GM23248 (cell line): ENCODE results near the gene TPR. TPM values are rescaled to one million over a fixed set of nuclear protein-coding genes. Genes with fewer than 3 reads are reported as not detected.

Source experiments
- DNase-seq: peaks from one replicate; pipeline ENCODE4 v3.0.0-alpha.2; 2015
- H2AFZ ChIP-seq: fragments of 200-600 bp; sonication (generic); 2 replicates; pipeline ENCODE4 v1.6.1; 2016; ENCODE audit warnings: antibody characterized with exemption
- H3F3A ChIP-seq: fragments of 200-600 bp; sonication (generic); 2 replicates; pipeline ENCODE4 v1.6.1; 2016; ENCODE audit warnings: mild to moderate bottlenecking, antibody characterized with exemption, mixed run types; ENCODE audit not compliant: insufficient read depth
- H3K27ac ChIP-seq: fragments of 200-600 bp; sonication (generic); 2 replicates; pipeline ENCODE4 v1.5.1; 2016; ENCODE audit warnings: mild to moderate bottlenecking
- H3K27me3 ChIP-seq: fragments of 200-600 bp; sonication (generic); replicated peaks from 2 replicates; pipeline ENCODE4 v1.6.1; 2016; ENCODE audit warnings: mild to moderate bottlenecking; ENCODE audit not compliant: insufficient read depth
- H3K36me3 ChIP-seq: fragments of 200-600 bp; sonication (generic); 2 replicates; pipeline ENCODE4 v1.6.1; 2016; ENCODE audit warnings: low read depth, mild to moderate bottlenecking
- H3K4me1 ChIP-seq: fragments of 200-600 bp; sonication (generic); 2 replicates; pipeline ENCODE4 v1.6.1; 2016; ENCODE audit warnings: mild to moderate bottlenecking; ENCODE audit not compliant: insufficient read depth
- H3K4me2 ChIP-seq: fragments of 200-600 bp; sonication (generic); one replicate; pipeline ENCODE4 v1.6.1; 2016; ENCODE audit warnings: mild to moderate bottlenecking; ENCODE audit not compliant: unreplicated experiment
- H3K4me3 ChIP-seq: fragments of 200-600 bp; sonication (generic); 2 replicates; pipeline ENCODE4 v1.5.1; 2016; ENCODE audit warnings: mild to moderate bottlenecking
- H3K79me2 ChIP-seq: fragments of 200-600 bp; sonication (generic); 2 replicates; pipeline ENCODE4 v1.6.1; 2016; ENCODE audit warnings: mild to moderate bottlenecking; ENCODE audit not compliant: insufficient read depth
- H3K9ac ChIP-seq: fragments of 200-600 bp; sonication (generic); 2 replicates; pipeline ENCODE4 v1.6.1; 2016; ENCODE audit warnings: mild to moderate bottlenecking
- H3K9me2 ChIP-seq: fragments of 200-600 bp; sonication (generic); 2 replicates; pipeline ENCODE4 v1.6.1; 2016; ENCODE audit warnings: mixed run types, mild to moderate bottlenecking, moderate library complexity; ENCODE audit not compliant: insufficient read depth
- H3K9me3 ChIP-seq: fragments of 200-600 bp; sonication (generic); one replicate; pipeline ENCODE4 v1.6.1; 2017; ENCODE audit warnings: low read depth
- H4K20me1 ChIP-seq: fragments of 200-600 bp; sonication (generic); 2 replicates; pipeline ENCODE4 v1.6.0; 2016; ENCODE audit not compliant: insufficient read depth
- EZH2 ChIP-seq: fragments of 200-600 bp; sonication (generic); IDR thresholded peaks from 2 replicates; pipeline ENCODE4 v1.6.1; 2018; ENCODE audit warnings: antibody characterized with exemption, mild to moderate bottlenecking; ENCODE audit not compliant: insufficient read depth, poor library complexity, severe bottlenecking
- EZH2phosphoT487 ChIP-seq: fragments of 200-600 bp; sonication (generic); IDR thresholded peaks from 2 replicates; pipeline ENCODE4 v1.6.1; 2018; ENCODE audit warnings: antibody characterized with exemption, moderate library complexity, mild to moderate bottlenecking, low read depth; ENCODE audit not compliant: insufficient read depth
- WGBS, 2 experiments: methylation state at CpG; one replicate each; pipeline ENCODE4 v1.1.6; 2015 to 2017; ENCODE audit warnings: low lambda C conversion rate in 2 of 2, low coverage in 1 of 2; ENCODE audit errors: missing lambda C conversion rate in 2 of 2; 5-methylcytosine and 5-hydroxymethylcytosine counted together
- in situ Hi-C: fragments of 300-500 bp; cut with MboI; formaldehyde crosslinking; loops from 2 replicates; pipeline ENCODE4 v1.15.0; 2020
- polyA plus RNA-seq: library from polyadenylated mRNA; unstranded; fragments of >200 nt; fragmentation: Nextera tagmentation; extraction: Ambion mirVana; gene quantifications from 2 replicates; pipeline ENCODE4 v1.2.1, GENCODE V29; 2016
- total RNA-seq: library from RNA; depleted of rRNA; stranded (reverse); fragments of >200 nt; shearing (Covaris generic); gene quantifications from 2 replicates; pipeline ENCODE4 v1.2.3, GENCODE V29; 2014; rRNA removed

TPR gene
- 35.5 and 46.2 TPM in 2 replicates for total RNA-seq
- polyA plus RNA-seq, result 86.6 and 98.2 TPM in 2 replicates

DNA sequence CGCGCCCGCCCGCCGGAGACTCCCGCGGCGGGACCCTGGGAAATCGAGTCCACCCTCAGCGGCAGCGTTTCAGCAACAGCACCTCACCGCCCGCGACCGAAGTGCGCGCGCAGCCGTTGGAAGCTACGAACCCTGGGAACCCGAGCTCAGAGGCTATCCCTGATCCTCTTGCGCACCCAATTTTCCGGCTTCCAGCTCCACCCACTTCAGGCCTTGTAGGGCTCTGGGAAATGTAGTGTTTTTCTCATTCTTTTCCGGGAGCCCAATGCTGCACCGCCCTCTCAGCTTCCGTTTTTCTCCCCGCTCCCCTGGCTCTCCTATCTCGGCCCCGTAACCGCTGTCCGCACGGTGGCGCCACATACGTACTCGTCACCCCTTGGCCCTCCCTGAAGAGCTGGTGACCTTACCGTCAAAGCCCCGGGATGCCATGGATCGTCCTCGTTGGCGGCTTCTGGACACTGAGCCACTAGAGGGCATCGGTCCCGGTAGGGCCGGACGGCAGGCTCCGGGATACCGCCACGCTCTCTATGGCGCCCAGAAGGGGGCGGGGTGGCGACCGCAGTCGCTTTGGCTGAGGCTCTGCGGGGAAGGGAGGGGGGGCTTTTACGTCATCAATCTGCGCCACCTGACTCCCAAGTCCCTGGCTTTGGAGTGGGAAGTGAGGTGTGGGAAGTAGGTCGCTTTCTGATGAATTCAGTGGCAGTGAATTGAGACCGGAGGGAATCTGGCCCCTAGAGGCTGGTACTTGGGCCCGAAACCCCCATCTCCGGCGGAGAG is at the start of gene TPR, which contains the start of gene ODR4:
Gene TPR (minus strand): TSS at position 102 of the 777 bp plus-strand sequence. CDS start 225 bp downstream, outside the sequence.
Gene ODR4 (plus strand): TSS at position 687 of the 777 bp plus-strand sequence. CDS start 3,948 bp downstream, outside the sequence.
- 1% methylated on average over 46 to 54 of the region's 60 CpGs for WGBS, 2 experiments
- Histone ChIP-seq H2AFZ (peak within 1 kb of the TSS; percentile 90), H3K36me3 (peaks cover 26% of the 10 kb centered on the region), H4K20me1 (peaks cover 9% of the 10 kb centered on the region), H3K9me3 (no peaks in the 10 kb centered on the region), H3K27ac (peak within 1 kb of the TSS; percentile 99), H3K9ac (peak within 1 kb of the TSS; percentile 95), H3K4me2 (peak within 1 kb of the TSS; percentile 98), H3K79me2 (peaks cover 92% of the 10 kb centered on the region), H3K27me3 (no peaks in the 10 kb centered on the region), H3K9me2 (no peaks in the 10 kb centered on the region), H3K4me3 (peak within 1 kb of the TSS; percentile 86), H3K4me1 (peaks cover 26% of the 10 kb centered on the region), H3F3A (peaks cover 8% of the 10 kb centered on the region; the same call in 1 of the 2 replicates)
- in situ Hi-C loops, result no loop called here
- peak; percentile 99 for DNase-seq
- TF ChIP-seq EZH2 (no peak), EZH2phosphoT487 (no peak)

DNA sequence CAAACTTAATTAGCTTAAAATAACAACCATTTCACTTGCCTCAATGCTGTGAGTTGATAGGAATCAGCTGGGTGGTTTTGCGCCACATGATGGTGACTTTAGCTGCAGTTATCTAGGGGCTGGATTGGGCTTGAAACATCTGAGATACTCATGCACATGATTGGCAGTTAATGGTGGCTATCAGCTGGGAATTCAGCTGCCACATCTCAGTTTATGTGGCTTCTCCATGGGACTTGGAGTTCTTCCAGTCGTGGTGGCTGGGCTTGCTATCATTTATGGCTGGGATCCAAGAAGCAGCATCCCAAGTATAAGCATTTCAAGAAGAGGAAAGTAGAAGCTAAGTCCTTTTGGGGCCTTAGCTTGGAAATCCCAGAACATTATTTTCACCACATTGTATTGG is 49.5 kb upstream of the TPR start:
- DNase-seq, result no peak
- Histone ChIP-seq H2AFZ (no peak overlapping the region), H3K79me2 (no peaks in the 10 kb centered on the region), H3K27ac (no peak overlapping the region), H3K4me2 (no peak overlapping the region), H4K20me1 (no peaks in the 10 kb centered on the region), H3K36me3 (peaks cover 8% of the 10 kb centered on the region), H3K9me2 (no peaks in the 10 kb centered on the region), H3K9ac (no peak overlapping the region), H3K4me3 (no peak overlapping the region), H3K9me3 (no peaks in the 10 kb centered on the region), H3K27me3 (no peaks in the 10 kb centered on the region), H3K4me1 (no peaks in the 10 kb centered on the region), H3F3A (no peaks in the 10 kb centered on the region)
- in situ Hi-C loops, result no loop called here
- 69 to 73% methylated on average over 2 of the region's 2 CpGs for WGBS, 2 experiments
- TF ChIP-seq EZH2phosphoT487, result no peak
- TF ChIP-seq EZH2, result no peak

DNA sequence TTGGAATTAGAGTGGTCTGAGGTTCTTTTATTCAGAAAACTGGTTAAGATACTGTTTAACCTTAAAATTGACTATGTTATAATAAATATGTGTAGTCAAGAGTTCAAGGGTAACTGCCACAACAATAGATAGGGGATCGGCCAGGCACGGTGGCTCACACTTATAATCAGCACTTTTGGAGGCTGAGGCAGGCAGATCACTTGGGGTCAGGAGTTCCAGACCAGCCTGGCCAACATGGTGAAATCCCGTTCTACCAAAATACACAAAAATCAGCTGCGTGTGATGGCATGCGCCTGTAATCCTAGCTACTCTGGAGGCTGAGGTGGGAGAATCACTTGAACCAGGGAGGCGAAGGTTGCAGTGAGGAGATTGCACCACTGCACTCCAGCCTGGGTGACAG is 46.4 kb upstream of the TPR start:
- 77 to 82% methylated on average over 6 of the region's 6 CpGs for WGBS, 2 experiments
- DNase-seq, result no peak
- H4K20me1 ChIP-seq, result no peaks in the 10 kb centered on the region
- no peak overlapping the region for H3K4me3 ChIP-seq
- TF ChIP-seq EZH2phosphoT487 (no peak), EZH2 (no peak)
- no peaks in the 10 kb centered on the region for H3K9me3 ChIP-seq
- no peak overlapping the region for H3K27ac ChIP-seq
- no peaks in the 10 kb centered on the region for H3K9me2 ChIP-seq
- H3K27me3 ChIP-seq, result no peaks in the 10 kb centered on the region
- no peak overlapping the region for H3K9ac ChIP-seq
- H3K4me1 ChIP-seq, result no peaks in the 10 kb centered on the region
- in situ Hi-C loops, result no loop called here
- H3K36me3 ChIP-seq, result peaks cover 26% of the 10 kb centered on the region
- H3F3A ChIP-seq, result no peaks in the 10 kb centered on the region
- H3K4me2 ChIP-seq, result no peak overlapping the region
- no peaks in the 10 kb centered on the region for H3K79me2 ChIP-seq
- H2AFZ ChIP-seq, result no peak overlapping the region

DNA sequence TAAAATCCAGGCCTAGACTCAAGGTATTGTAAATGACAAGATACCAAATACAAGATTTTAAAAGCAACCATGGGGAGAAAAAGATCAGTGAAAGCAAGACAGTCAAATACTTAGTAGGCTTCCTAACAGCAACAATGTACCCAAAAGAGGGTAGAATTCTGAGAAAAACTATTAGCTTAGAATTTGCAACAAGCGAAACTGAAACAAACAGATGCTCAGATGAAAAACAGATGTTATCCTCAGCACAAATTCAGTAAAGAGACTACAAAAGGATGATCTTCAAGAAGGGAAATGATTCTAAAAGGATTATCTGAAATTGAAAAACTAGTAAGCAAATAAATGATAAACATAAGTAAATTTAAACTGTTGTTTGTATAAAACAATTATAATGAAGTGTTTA is 45.9 kb upstream of the TPR start:
- Histone ChIP-seq H3K4me2 (no peak overlapping the region), H3K27ac (no peak overlapping the region), H3K79me2 (no peaks in the 10 kb centered on the region), H3K4me3 (no peak overlapping the region), H3K27me3 (no peaks in the 10 kb centered on the region), H2AFZ (no peak overlapping the region), H3K9me2 (no peaks in the 10 kb centered on the region), H3K9me3 (no peaks in the 10 kb centered on the region), H3K4me1 (no peaks in the 10 kb centered on the region), H3K36me3 (peaks cover 26% of the 10 kb centered on the region), H3F3A (no peaks in the 10 kb centered on the region), H3K9ac (no peak overlapping the region), H4K20me1 (no peaks in the 10 kb centered on the region)
- in situ Hi-C loops, result no loop called here
- TF ChIP-seq EZH2 (no peak), EZH2phosphoT487 (no peak)
- DNase-seq, result peak; percentile 9
- WGBS, 2 experiments, result 56 to 59% methylated on average over 1 of the region's 1 CpG

DNA sequence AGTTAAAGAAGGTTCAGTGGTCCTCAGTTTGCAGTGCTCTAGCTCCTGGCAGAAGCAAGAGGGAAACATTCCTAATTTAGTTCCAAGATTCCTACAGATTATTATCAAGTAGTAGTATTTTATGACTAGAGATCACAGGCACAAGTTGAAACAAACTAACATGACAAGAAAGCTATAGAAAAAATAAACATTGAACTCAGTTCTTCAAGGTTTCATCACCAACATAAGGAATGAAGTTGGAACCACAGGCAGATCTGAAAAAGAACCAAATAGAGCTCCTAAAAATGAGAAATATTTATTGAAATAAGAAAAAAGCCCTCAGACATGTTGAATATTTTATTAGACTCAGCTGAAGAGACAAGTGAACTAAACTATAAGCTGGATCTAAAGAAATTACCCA is 45.3 kb upstream of the TPR start:
- no peak overlapping the region for H3K27ac ChIP-seq
- no peaks in the 10 kb centered on the region for H3K9me2 ChIP-seq
- no peak for DNase-seq
- TF ChIP-seq EZH2 (no peak), EZH2phosphoT487 (no peak)
- no peaks in the 10 kb centered on the region for H3K79me2 ChIP-seq
- no peaks in the 10 kb centered on the region for H3K27me3 ChIP-seq
- peaks cover 26% of the 10 kb centered on the region for H3K36me3 ChIP-seq
- H3K9me3 ChIP-seq, result no peaks in the 10 kb centered on the region
- H3K4me3 ChIP-seq, result no peak overlapping the region
- no peak overlapping the region for H2AFZ ChIP-seq
- in situ Hi-C loops, result no loop called here
- no peaks in the 10 kb centered on the region for H3K4me1 ChIP-seq
- no peak overlapping the region for H3K4me2 ChIP-seq
- no peaks in the 10 kb centered on the region for H3F3A ChIP-seq
- H3K9ac ChIP-seq, result no peak overlapping the region
- H4K20me1 ChIP-seq, result no peaks in the 10 kb centered on the region
